H1 (cell line): ENCODE measurements around the gene ADCY9. TPM values are rescaled to one million over a fixed set of nuclear protein-coding genes. Genes with fewer than 3 reads are reported as not detected.

Experiments used
- CTCF ChIA-PET: fragments of 300-600 bp; sonication (Branson Sonifier 250); formaldehyde crosslinking; loops from one replicate; lab custom pipeline; 2021; ENCODE audit not compliant: partially characterized antibody; lab: Charles Lee
- POLR2A ChIA-PET: fragments of 300-600 bp; sonication (Branson Sonifier 250); formaldehyde crosslinking; loops from one replicate; lab custom pipeline; 2021; ENCODE audit warnings: inconsistent platforms; ENCODE audit not compliant: partially characterized antibody; lab: Charles Lee
- DNase-seq, 2 experiments: peaks; one replicate each; pipeline versions ENCODE4 v3.0.0 to v3.0.0-alpha.2; 2010 to 2022; ENCODE audit warnings: low spot score in 2 of 2, low read depth in 1 of 2, mixed read lengths in 1 of 2
- FAIRE-seq: peaks from 2 replicates; lab custom pipeline; 2011; peaks lifted over from hg19 to GRCh38; lab: Jason Lieb, UNC
- H2AFZ ChIP-seq: 2 replicates; pipeline ENCODE4 v1.8.1; 2012; ENCODE audit warnings: low read length, inconsistent platforms
- H2AK5ac ChIP-seq: 2 replicates; pipeline ENCODE4 v1.6.1; 2013; ENCODE audit warnings: low read depth, low read length
- H2BK120ac ChIP-seq: replicated peaks from 2 replicates; pipeline ENCODE3; 2013; ENCODE audit warnings: low read depth, low read length, inconsistent platforms
- H2BK12ac ChIP-seq: 2 replicates; pipeline ENCODE4 v1.6.1; 2013; ENCODE audit warnings: low read depth, low read length
- H2BK15ac ChIP-seq: 2 replicates; pipeline ENCODE4 v1.6.1; 2013; ENCODE audit warnings: low read length
- H2BK20ac ChIP-seq: 2 replicates; pipeline ENCODE4 v1.6.1; 2013; ENCODE audit warnings: low read length
- H2BK5ac ChIP-seq: 2 replicates; pipeline ENCODE4 v1.6.1; 2013; ENCODE audit warnings: low read depth, low read length
- H3K14ac ChIP-seq: 2 replicates; pipeline ENCODE4 v1.6.1; 2013; ENCODE audit warnings: inconsistent platforms; ENCODE audit not compliant: insufficient read length
- H3K18ac ChIP-seq: 2 replicates; pipeline ENCODE4 v1.6.1; 2013; ENCODE audit warnings: low read length; ENCODE audit errors: extremely low read depth
- H3K23ac ChIP-seq: 2 replicates; pipeline ENCODE4 v1.6.1; 2013; ENCODE audit warnings: inconsistent platforms; ENCODE audit not compliant: insufficient read length
- H3K23me2 ChIP-seq: 2 replicates; pipeline ENCODE4 v1.6.1; 2013; ENCODE audit warnings: low read depth, low read length
- H3K27ac ChIP-seq: 2 replicates; pipeline ENCODE4 v1.6.1; 2011; ENCODE audit warnings: low read depth, low read length, inconsistent platforms
- H3K27me3 ChIP-seq, 4 experiments: replicated peaks in 1 of 4; 1 replicate in 1 of 4; 2 replicates in 3 of 4; pipeline versions ENCODE4 v1.6.1 to v1.8.1; 2011 to 2013; ENCODE audit warnings: low read length in 3 of 4, mild to moderate bottlenecking in 3 of 4, inconsistent platforms in 2 of 4, mixed read lengths in 2 of 4, moderate library complexity in 1 of 4; ENCODE audit not compliant: control insufficient read depth in 3 of 4, insufficient read depth in 3 of 4; ENCODE audit errors: extremely low read depth in 1 of 4
- H3K36me3 ChIP-seq, 4 experiments: 2 replicates each; pipeline versions ENCODE4 v1.6.1 to v1.8.1; 2011 to 2013; ENCODE audit warnings: mild to moderate bottlenecking in 4 of 4, low read length in 3 of 4, moderate library complexity in 2 of 4, control low read depth in 1 of 4, inconsistent platforms in 1 of 4; ENCODE audit not compliant: insufficient read depth in 4 of 4, control insufficient read depth in 2 of 4
- H3K4ac ChIP-seq: replicated peaks from 2 replicates; pipeline ENCODE3; 2013; ENCODE audit warnings: low read length, low read depth, mixed read lengths, inconsistent platforms; ENCODE audit not compliant: insufficient read length
- H3K4me1 ChIP-seq, 4 experiments: replicated peaks in 1 of 4; 1 replicate in 1 of 4; 2 replicates in 3 of 4; pipeline versions ENCODE4 v1.6.1 to v1.8.1; 2011 to 2013; ENCODE audit warnings: low read length in 3 of 4, inconsistent platforms in 2 of 4, mixed read lengths in 1 of 4; ENCODE audit not compliant: insufficient read depth in 4 of 4, control insufficient read depth in 3 of 4
- H3K4me2 ChIP-seq, 2 experiments: 2 replicates each; pipeline versions ENCODE4 v1.6.1 to v1.8.1; 2011 to 2013; ENCODE audit warnings: low read depth in 2 of 2, low read length in 2 of 2, control low read depth in 1 of 2, inconsistent platforms in 1 of 2, mild to moderate bottlenecking in 1 of 2; ENCODE audit not compliant: insufficient read depth in 1 of 2
- H3K4me3 ChIP-seq, 4 experiments: fragments of 200-600, 300-600 bp in 1 of 4; sonication (generic), shearing (Covaris generic), sonication (Bioruptor Twin) in 1 of 4; 2 replicates each; pipeline versions ENCODE4 v1.5.1 to v1.8.1; 2011 to 2016; ENCODE audit warnings: low read length in 4 of 4, low read depth in 3 of 4, control low read depth in 2 of 4, inconsistent platforms in 2 of 4, mild to moderate bottlenecking in 2 of 4, mixed read lengths in 1 of 4, moderate library complexity in 1 of 4; ENCODE audit not compliant: insufficient read depth in 2 of 4; ENCODE audit errors: extremely low read depth in 1 of 4
- H3K56ac ChIP-seq: replicated peaks from 2 replicates; pipeline ENCODE3; 2013; ENCODE audit warnings: low read depth, mild to moderate bottlenecking, mixed read lengths, low read length, inconsistent platforms; ENCODE audit not compliant: insufficient read length
- H3K79me1 ChIP-seq: 2 replicates; pipeline ENCODE4 v1.6.1; 2013; ENCODE audit warnings: low read depth, low read length, control low read depth
- H3K79me2 ChIP-seq, 2 experiments: 2 replicates each; pipeline versions ENCODE4 v1.6.1 to v1.8.1; 2012 to 2013; ENCODE audit warnings: low read length in 2 of 2, mild to moderate bottlenecking in 2 of 2, inconsistent platforms in 1 of 2; ENCODE audit not compliant: insufficient read depth in 2 of 2, control insufficient read depth in 1 of 2
- H3K9ac ChIP-seq, 4 experiments: replicated peaks in 1 of 4; 1 replicate in 1 of 4; 2 replicates in 3 of 4; pipeline versions ENCODE4 v1.6.1 to v1.8.1; 2011 to 2013; ENCODE audit warnings: low read depth in 3 of 4, low read length in 3 of 4, control low read depth in 2 of 4, mild to moderate bottlenecking in 2 of 4, moderate library complexity in 2 of 4, inconsistent platforms in 1 of 4; ENCODE audit errors: extremely low read depth in 1 of 4
- H3K9me3 ChIP-seq, 2 experiments: 2 replicates each; pipeline versions ENCODE4 v1.6.1 to v1.8.1; 2012 to 2013; ENCODE audit warnings: mild to moderate bottlenecking in 2 of 2, moderate library complexity in 2 of 2, control low read depth in 1 of 2, inconsistent platforms in 1 of 2, low read depth in 1 of 2, low read length in 1 of 2, mixed read lengths in 1 of 2; ENCODE audit not compliant: insufficient read depth in 2 of 2
- H4K20me1 ChIP-seq, 2 experiments: replicated peaks in 1 of 2; 2 replicates each; pipeline versions ENCODE3 to v1.8.1; 2011 to 2013; ENCODE audit warnings: inconsistent platforms in 2 of 2, low read length in 2 of 2, mild to moderate bottlenecking in 1 of 2; ENCODE audit not compliant: insufficient read depth in 2 of 2, control insufficient read depth in 1 of 2
- H4K5ac ChIP-seq: 2 replicates; pipeline ENCODE4 v1.6.1; 2013; ENCODE audit warnings: low read length, low read depth, mixed read lengths, inconsistent platforms; ENCODE audit not compliant: insufficient read length
- H4K8ac ChIP-seq: 2 replicates; pipeline ENCODE4 v1.8.0; 2013; ENCODE audit warnings: mild to moderate bottlenecking, moderate library complexity, low read length, inconsistent platforms; ENCODE audit not compliant: insufficient read depth; ENCODE audit errors: extremely low read depth
- H4K91ac ChIP-seq: replicated peaks from 2 replicates; pipeline ENCODE3; 2013; ENCODE audit warnings: low read length, mixed read lengths, inconsistent platforms; ENCODE audit not compliant: insufficient read length
- BRCA1 ChIP-seq: IDR thresholded peaks from 2 replicates; pipeline ENCODE4 v1.6.1; 2012; ENCODE audit warnings: low read depth, low read length, improper control_type of control experiment
- CEBPB ChIP-seq: IDR thresholded peaks from 2 replicates; pipeline ENCODE4 v1.6.1; 2012; ENCODE audit warnings: low read depth, low read length
- FOSL1 ChIP-seq: IDR thresholded peaks from 2 replicates; pipeline ENCODE4 v1.6.1; 2011; ENCODE audit warnings: mild to moderate bottlenecking, low read depth, low read length, moderate library complexity; ENCODE audit not compliant: insufficient read depth
- POLR2A ChIP-seq, 2 experiments: IDR thresholded peaks; 1 replicate in 1 of 2; 2 replicates in 1 of 2; pipeline ENCODE4 v1.6.1; 2011; ENCODE audit warnings: low read depth in 2 of 2, low read length in 2 of 2, mild to moderate bottlenecking in 2 of 2; ENCODE audit errors: control extremely low read depth in 1 of 2
- SP4 ChIP-seq: IDR thresholded peaks from 2 replicates; pipeline ENCODE4 v1.6.1; 2012; ENCODE audit warnings: low read length, inconsistent platforms
- WGBS, 2 experiments: shearing (Covaris generic) in 1 of 2; methylation state at CpG; one replicate each; pipeline versions ENCODE4 v1.1.6 to v1.1.7; 2013 to 2015; ENCODE audit warnings: low lambda C conversion rate in 2 of 2, mixed read lengths in 2 of 2, inconsistent platforms in 1 of 2, low coverage in 1 of 2, missing lambda C conversion rate in 1 of 2; ENCODE audit not compliant: insufficient replicate concordance in 2 of 2, insufficient coverage in 1 of 2, insufficient read length in 1 of 2; ENCODE audit errors: extremely low coverage in 1 of 2, missing lambda C conversion rate in 1 of 2; 5-methylcytosine and 5-hydroxymethylcytosine counted together
- polyA plus RNA-seq, 7 experiments: library from polyadenylated mRNA; depleted of rRNA in 3 of 7; stranded (reverse) in 5 of 7; unstranded in 2 of 7; fragments of >200 nt in 5 of 7; fragments of 200-250 nt in 2 of 7; gene quantifications; 1 replicate in 5 of 7; 2 replicates in 1 of 7; 4 replicates in 1 of 7; pipeline versions ENCODE4 v1.2.1 to v1.2.3, GENCODE V29; 2011 to 2013; ENCODE audit warnings: missing spikeins in 2 of 7, mixed read lengths in 2 of 7
- total RNA-seq: library from RNA; stranded (reverse); fragmentation: NEBNext Ultra II Directional; extraction: Animal tissue kit (Norgen Biotek cat#: 25700); gene quantifications from 2 replicates; pipeline ENCODE4 v1.2.1, GENCODE V29; 2021

The ADCY9 gene
- total and polyA plus RNA-seq, 2 of the 8 experiments (the other 6 are each of a cell fraction or from before 2014, with no cell fraction given), result 5.4 to 13.1 TPM

GRCh38 chr16:3987231-3987630 is 129.0 kb downstream of the ADCY9 start:
- Histone ChIP-seq H2BK15ac (no peak overlapping the region), H3K4me1 (peaks cover 0 to 4% (median 2%) of the 10 kb centered on the region in 4 experiments; a peak in 3 of 7 replicates), H4K8ac (no peak overlapping the region), H2BK120ac (no peak overlapping the region), H4K91ac (no peak overlapping the region), H3K14ac (no peak overlapping the region), H2BK5ac (no peak overlapping the region), H3K18ac (no peak overlapping the region), H2AFZ (no peak overlapping the region), H3K36me3 (no peaks in the 10 kb centered on the region), H3K4me2 (no peak overlapping the region), H3K79me1 (no peaks in the 10 kb centered on the region), H3K79me2 (no peaks in the 10 kb centered on the region), H4K5ac (no peak overlapping the region), H3K9me3 (no peaks in the 10 kb centered on the region), H2AK5ac (no peak overlapping the region), H3K23me2 (no peaks in the 10 kb centered on the region), H3K23ac (no peak overlapping the region), H3K27ac (no peak overlapping the region), H2BK12ac (no peak overlapping the region), H3K9ac (no peak overlapping the region), H3K4me3 (no peak overlapping the region), H3K56ac (no peak overlapping the region), H2BK20ac (no peak overlapping the region), H3K27me3 (no peaks in the 10 kb centered on the region), H3K4ac (no peak overlapping the region), H4K20me1 (no peaks in the 10 kb centered on the region)
- TF ChIP-seq SP4 (no peak), POLR2A (IDR thresholded peaks at IDR 0.05; ENCODE audit: control extremely low read depth in 1 of 2, low read depth in 2 of 2, low read length in 2 of 2) (no peak), CEBPB (no peak), BRCA1 (no peak), FOSL1 (no peak)
- DNase-seq, result no peak
- ChIA-PET CTCF (interaction anchor here (1.7 kb wide), 1 partner anchor 266 kb away, joined by 4 read pairs; no protein-coding TSS in a partner anchor), POLR2A (no interaction called here)
- 92% methylated on average over 13 of the region's 13 CpGs; no CpG with 5 or more reads in 1 of the 2 experiments for WGBS, 2 experiments
- FAIRE-seq, result no peak
